PFSK-1 (cell line): ENCODE results near the gene FARS2.

Source experiments
- POLR2AphosphoS5 ChIP-seq: IDR thresholded peaks from 2 replicates; pipeline ENCODE4 v1.6.1; 2012; ENCODE audit warnings: low read depth, mild to moderate bottlenecking, control low read depth, low read length, moderate library complexity
- SIN3A ChIP-seq: IDR thresholded peaks from 2 replicates; pipeline ENCODE4 v1.6.1; 2012; ENCODE audit warnings: mild to moderate bottlenecking, low read length, moderate library complexity, borderline replicate concordance; ENCODE audit not compliant: insufficient read depth
- TAF1 ChIP-seq: IDR thresholded peaks from 2 replicates; pipeline ENCODE4 v1.6.1; 2012; ENCODE audit warnings: low read length, control low read depth, borderline replicate concordance; ENCODE audit not compliant: insufficient read depth
- TF ChIP-seq, protein P1 (sequence below), 2 experiments: IDR thresholded peaks; 2 replicates each; pipeline versions ENCODE4 v1.6.1 to v1.8.0; 2011 to 2012; ENCODE audit warnings: low read depth in 2 of 2, low read length in 2 of 2, control low read depth in 1 of 2, inconsistent platforms in 1 of 2, mild to moderate bottlenecking in 1 of 2, moderate library complexity in 1 of 2; ENCODE audit not compliant: insufficient read depth in 1 of 2

DNA sequence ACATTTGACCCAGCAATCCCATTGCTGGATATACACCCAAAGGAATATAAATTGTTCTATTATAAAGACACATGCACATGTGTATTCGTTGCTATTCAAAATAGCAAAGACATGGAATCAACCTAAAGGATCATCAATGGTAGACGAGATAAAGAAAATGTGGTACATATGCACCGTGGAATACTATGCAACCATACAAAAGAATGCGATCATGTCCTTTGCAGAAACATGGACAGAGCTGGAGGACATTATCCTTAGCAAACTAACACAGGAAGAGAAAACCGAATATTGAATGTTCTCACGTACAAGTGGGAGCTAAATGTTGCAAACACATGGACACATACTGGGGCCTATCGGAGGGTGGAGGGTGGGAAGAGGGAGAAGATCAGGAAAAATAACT, 405.4 kb downstream of the FARS2 start:
- TF ChIP-seq SIN3A (no peak), POLR2AphosphoS5 (no peak), TAF1 (no peak)
- TF ChIP-seq, protein P1, sequence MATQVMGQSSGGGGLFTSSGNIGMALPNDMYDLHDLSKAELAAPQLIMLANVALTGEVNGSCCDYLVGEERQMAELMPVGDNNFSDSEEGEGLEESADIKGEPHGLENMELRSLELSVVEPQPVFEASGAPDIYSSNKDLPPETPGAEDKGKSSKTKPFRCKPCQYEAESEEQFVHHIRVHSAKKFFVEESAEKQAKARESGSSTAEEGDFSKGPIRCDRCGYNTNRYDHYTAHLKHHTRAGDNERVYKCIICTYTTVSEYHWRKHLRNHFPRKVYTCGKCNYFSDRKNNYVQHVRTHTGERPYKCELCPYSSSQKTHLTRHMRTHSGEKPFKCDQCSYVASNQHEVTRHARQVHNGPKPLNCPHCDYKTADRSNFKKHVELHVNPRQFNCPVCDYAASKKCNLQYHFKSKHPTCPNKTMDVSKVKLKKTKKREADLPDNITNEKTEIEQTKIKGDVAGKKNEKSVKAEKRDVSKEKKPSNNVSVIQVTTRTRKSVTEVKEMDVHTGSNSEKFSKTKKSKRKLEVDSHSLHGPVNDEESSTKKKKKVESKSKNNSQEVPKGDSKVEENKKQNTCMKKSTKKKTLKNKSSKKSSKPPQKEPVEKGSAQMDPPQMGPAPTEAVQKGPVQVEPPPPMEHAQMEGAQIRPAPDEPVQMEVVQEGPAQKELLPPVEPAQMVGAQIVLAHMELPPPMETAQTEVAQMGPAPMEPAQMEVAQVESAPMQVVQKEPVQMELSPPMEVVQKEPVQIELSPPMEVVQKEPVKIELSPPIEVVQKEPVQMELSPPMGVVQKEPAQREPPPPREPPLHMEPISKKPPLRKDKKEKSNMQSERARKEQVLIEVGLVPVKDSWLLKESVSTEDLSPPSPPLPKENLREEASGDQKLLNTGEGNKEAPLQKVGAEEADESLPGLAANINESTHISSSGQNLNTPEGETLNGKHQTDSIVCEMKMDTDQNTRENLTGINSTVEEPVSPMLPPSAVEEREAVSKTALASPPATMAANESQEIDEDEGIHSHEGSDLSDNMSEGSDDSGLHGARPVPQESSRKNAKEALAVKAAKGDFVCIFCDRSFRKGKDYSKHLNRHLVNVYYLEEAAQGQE (IDR thresholded peaks at IDR 0.05; ENCODE audit: insufficient read depth in 1 of 2, low read depth in 2 of 2, low read length in 2 of 2): no peak
